Stomach (tissue), 9 donors: ENCODE measurements around the gene C13orf42. TPM values are rescaled to one million over a fixed set of nuclear protein-coding genes. Genes with fewer than 3 reads are reported as not detected.

Experiments
- DNase-seq, 2 donors: peaks; one replicate each; pipeline versions ENCODE4 v3.0.0 to v3.0.0-alpha.2; 2013 to 2019
- H3K27ac ChIP-seq, 5 donors: fragments of 200-600 bp in 4 of 5; sonication (generic) in 4 of 5; one replicate each; pipeline ENCODE4 v1.5.1; 2013 to 2019; ENCODE audit warnings: mild to moderate bottlenecking in 1 of 5, moderate library complexity in 1 of 5
- H3K27me3 ChIP-seq, 3 donors: fragments of 200-600 bp; sonication (generic); one replicate each; pipeline ENCODE4 v1.5.1; 2017 to 2019; ENCODE audit warnings: mixed run types in 1 of 3
- H3K36me3 ChIP-seq, 4 donors: fragments of 200-600 bp; sonication (generic); 1 replicate in 3 of 4; 2 replicates in 1 of 4; pipeline ENCODE4 v1.5.1; 2016 to 2019
- H3K4me1 ChIP-seq, 4 donors: fragments of 200-600 bp; sonication (generic); one replicate each; pipeline ENCODE4 v1.5.1; 2016 to 2019
- H3K4me3 ChIP-seq, 4 donors: fragments of 200-600 bp; sonication (generic) in 3 of 4; one replicate each; pipeline ENCODE4 v1.5.1; 2016 to 2019; ENCODE audit warnings: mild to moderate bottlenecking in 1 of 4
- H3K9me3 ChIP-seq, 4 donors: fragments of 200-600 bp; sonication (generic); one replicate each; pipeline ENCODE4 v1.5.1; 2016 to 2019
- EP300 ChIP-seq: sonication (generic); formaldehyde crosslinking; IDR thresholded peaks from one replicate; pipeline ENCODE4 v1.6.1; 2017; ENCODE audit warnings: antibody characterized with exemption
- POLR2A ChIP-seq, 4 donors: fragments of 450-650 bp; IDR thresholded peaks; one replicate each; pipeline ENCODE4 v1.6.1; 2016; ENCODE audit warnings: antibody characterized with exemption in 4 of 4, control low read depth in 2 of 4, mild to moderate bottlenecking in 1 of 4, moderate library complexity in 1 of 4
- POLR2AphosphoS5 ChIP-seq, 3 donors: sonication (generic); formaldehyde crosslinking; IDR thresholded peaks; one replicate each; pipeline ENCODE4 v1.6.1; 2016; ENCODE audit warnings: antibody characterized with exemption in 3 of 3
- WGBS, 5 donors: extraction: QIAGEN DNeasy Blood & Tissue Kit in 3 of 5; methylation state at CpG; one replicate each; pipeline versions ENCODE4 v1.1.5 to v1.1.7; 2013 to 2018; 5-methylcytosine and 5-hydroxymethylcytosine counted together
- intact Hi-C: fragments of 100-400 bp; cut with DNase I; formaldehyde crosslinking; loops from one replicate; pipeline ENCODE4 v1.15.1; 2023; ENCODE audit warnings: low total_unique reads
- polyA plus RNA-seq, 3 donors: library from polyadenylated mRNA; stranded (reverse); fragments of 200-250 nt; gene quantifications; one replicate each; pipeline ENCODE4 v1.2.3, GENCODE V29; 2013
- total RNA-seq, 5 donors: library from RNA; depleted of rRNA; stranded (reverse); fragments of >200 nt; gene quantifications; one replicate each; pipeline versions ENCODE4 v1.1.0 to v1.2.3, GENCODE V29; 2014 to 2016
- TF ChIP-seq, protein P1 (sequence below), 7 experiments: fragments of 450-650 bp in 4 of 7; fragments of 200-600 bp in 3 of 7; sonication (generic) in 3 of 7; IDR thresholded peaks; one replicate each; pipeline ENCODE4 v1.5.1; 2016 to 2019; ENCODE audit warnings: antibody characterized with exemption in 7 of 7, control low read depth in 2 of 7, mild to moderate bottlenecking in 1 of 7
- donor health status: healthy with polysubstance abuse.
- donor health status: Bipolar disorder and iron deficiency.
- donor health status: healthy.

The C13orf42 gene
- total and polyA plus RNA-seq, 8 donors, result not detected

- DNase-seq, result no peak
- TF ChIP-seq, protein P1, sequence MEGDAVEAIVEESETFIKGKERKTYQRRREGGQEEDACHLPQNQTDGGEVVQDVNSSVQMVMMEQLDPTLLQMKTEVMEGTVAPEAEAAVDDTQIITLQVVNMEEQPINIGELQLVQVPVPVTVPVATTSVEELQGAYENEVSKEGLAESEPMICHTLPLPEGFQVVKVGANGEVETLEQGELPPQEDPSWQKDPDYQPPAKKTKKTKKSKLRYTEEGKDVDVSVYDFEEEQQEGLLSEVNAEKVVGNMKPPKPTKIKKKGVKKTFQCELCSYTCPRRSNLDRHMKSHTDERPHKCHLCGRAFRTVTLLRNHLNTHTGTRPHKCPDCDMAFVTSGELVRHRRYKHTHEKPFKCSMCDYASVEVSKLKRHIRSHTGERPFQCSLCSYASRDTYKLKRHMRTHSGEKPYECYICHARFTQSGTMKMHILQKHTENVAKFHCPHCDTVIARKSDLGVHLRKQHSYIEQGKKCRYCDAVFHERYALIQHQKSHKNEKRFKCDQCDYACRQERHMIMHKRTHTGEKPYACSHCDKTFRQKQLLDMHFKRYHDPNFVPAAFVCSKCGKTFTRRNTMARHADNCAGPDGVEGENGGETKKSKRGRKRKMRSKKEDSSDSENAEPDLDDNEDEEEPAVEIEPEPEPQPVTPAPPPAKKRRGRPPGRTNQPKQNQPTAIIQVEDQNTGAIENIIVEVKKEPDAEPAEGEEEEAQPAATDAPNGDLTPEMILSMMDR (IDR thresholded peaks at IDR 0.05), result no peak
- TF ChIP-seq POLR2A (IDR thresholded peaks at IDR 0.05) (no peak), POLR2AphosphoS5 (IDR thresholded peaks at IDR 0.05) (no peak), EP300 (no peak)
- WGBS, 5 donors, result 43 to 68% (median 55%) methylated on average over 5 of the region's 5 CpGs
Observed at GRCh38 chr13:51101636-51102235, 9.3 kb downstream of the C13orf42 start.

GRCh38 chr13:51097353-51098043 lies 13.6 kb downstream of the C13orf42 start:
- no peaks in the 10 kb centered on the region for H3K9me3 ChIP-seq
- no peak overlapping the region for H3K4me3 ChIP-seq
- intact Hi-C loops, result no loop called here
- WGBS, 5 donors, result 63 to 80% (median 78%) methylated on average over 4 of the region's 4 CpGs
- no peak for DNase-seq
- no peaks in the 10 kb centered on the region for H3K27me3 ChIP-seq
- no peak for TF ChIP-seq EP300
- TF ChIP-seq, protein P1 (IDR thresholded peaks at IDR 0.05), result no peak
- no peak for TF ChIP-seq POLR2AphosphoS5 (IDR thresholded peaks at IDR 0.05)
- no peak for TF ChIP-seq POLR2A (IDR thresholded peaks at IDR 0.05)
- H3K4me1 ChIP-seq, result no peaks in the 10 kb centered on the region
- H3K27ac ChIP-seq, result no peak overlapping the region
- no peaks in the 10 kb centered on the region for H3K36me3 ChIP-seq

More at GRCh38 chr13:51101636-51102235, 9.3 kb downstream of the C13orf42 start:
- intact Hi-C loops, result no loop called here
- Histone ChIP-seq H3K36me3 (no peaks in the 10 kb centered on the region), H3K27me3 (peaks cover 0 to 8% (median 4%) of the 10 kb centered on the region in 3 donors), H3K9me3 (no peaks in the 10 kb centered on the region), H3K4me1 (no peaks in the 10 kb centered on the region), H3K27ac (no peak overlapping the region), H3K4me3 (no peak overlapping the region)

- no peak overlapping the region for H3K4me3 ChIP-seq
- H3K9me3 ChIP-seq, result no peaks in the 10 kb centered on the region
- no peaks in the 10 kb centered on the region for H3K4me1 ChIP-seq
- no peak for DNase-seq
- TF ChIP-seq EP300, result no peak
- no peak for TF ChIP-seq POLR2A (IDR thresholded peaks at IDR 0.05)
- TF ChIP-seq POLR2AphosphoS5 (IDR thresholded peaks at IDR 0.05), result no peak
- TF ChIP-seq, protein P1 (IDR thresholded peaks at IDR 0.05), result no peak
- no peaks in the 10 kb centered on the region for H3K27me3 ChIP-seq
- WGBS, 5 donors, result 79 to 95% (median 91%) methylated on average over 1 of the region's 1 CpG
- no peaks in the 10 kb centered on the region for H3K36me3 ChIP-seq
- intact Hi-C loops, result no loop called here
- no peak overlapping the region for H3K27ac ChIP-seq
Observed at GRCh38 chr13:51096131-51096530, 14.9 kb downstream of the C13orf42 start.

DNA sequence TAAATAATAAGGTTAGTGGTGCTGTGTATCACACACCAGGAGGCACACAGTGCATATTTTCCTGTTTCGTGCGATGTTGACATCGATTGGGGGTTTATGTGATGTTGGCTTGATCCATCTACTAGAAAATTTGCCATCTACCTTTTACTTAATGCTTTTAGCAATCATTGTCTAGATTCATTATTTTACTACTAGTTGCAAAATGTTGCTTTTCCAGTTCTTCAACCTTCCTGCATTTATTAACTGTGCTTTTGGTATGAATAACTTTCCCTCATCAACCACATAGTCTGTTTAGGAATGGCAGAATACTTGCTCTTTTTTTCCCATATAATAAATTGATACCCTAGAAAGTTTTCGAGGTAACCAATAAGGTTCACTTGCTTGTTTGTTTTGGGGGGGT lies 17.5 kb downstream of the C13orf42 start:
- TF ChIP-seq, protein P1 (IDR thresholded peaks at IDR 0.05), result no peak
- TF ChIP-seq EP300 (no peak), POLR2A (IDR thresholded peaks at IDR 0.05) (no peak), POLR2AphosphoS5 (IDR thresholded peaks at IDR 0.05) (no peak)
- H3K27me3 ChIP-seq, result no peaks in the 10 kb centered on the region
- intact Hi-C loops, result no loop called here
- H3K4me1 ChIP-seq, result no peaks in the 10 kb centered on the region
- WGBS, 5 donors, result 87 to 96% (median 92%) methylated on average over 4 of the region's 4 CpGs
- H3K9me3 ChIP-seq, result no peaks in the 10 kb centered on the region
- H3K27ac ChIP-seq, result no peak overlapping the region
- DNase-seq, result peak in 1 of 2 donors; percentile 31
- no peaks in the 10 kb centered on the region for H3K36me3 ChIP-seq
- no peak overlapping the region for H3K4me3 ChIP-seq
